Activated T-cell treated with anti-CD3 and anti-CD28 coated beads for 4 hours (primary cell): ENCODE data around the gene F8A3.
"Not testable (repeated sequence)": the region's sequence is repeated elsewhere in the genome, so short reads cannot be mapped to it uniquely, and the experiment has no call there.

Experiments
- DNase-seq: peaks from one replicate; pipeline ENCODE4 v3.0.0-alpha.2; 2020

F8A3 gene

GRCh38 chrX:155458471-155458870, at the start of gene F8A3:
F8A3 (minus strand) TSS chrX:155458620; CDS start chrX:155458600, 20 bp downstream.
- DNase-seq, result not testable (repeated sequence)

- DNase-seq, result no peak
Observed at GRCh38 chrX:155505296-155505695, 46.9 kb upstream of the F8A3 start.

- not testable (repeated sequence) for DNase-seq
Observed at GRCh38 chrX:155495134-155495533, 36.7 kb upstream of the F8A3 start.

- DNase-seq, result not testable (repeated sequence)
Observed at GRCh38 chrX:155491421-155491820, 33.0 kb upstream of the F8A3 start.

- DNase-seq, result not testable (repeated sequence)
Observed at GRCh38 chrX:155477136-155477535, 18.7 kb upstream of the F8A3 start.

GRCh38 chrX:155466269-155466938, 8.0 kb upstream of the F8A3 start:
- DNase-seq, result not testable (repeated sequence)

- not testable (repeated sequence) for DNase-seq
Observed at GRCh38 chrX:155460501-155460900, 2.1 kb upstream of the F8A3 start.

- DNase-seq, result not testable (repeated sequence)
Observed at GRCh38 chrX:155457761-155458447, 516 bp downstream of the F8A3 start.

GRCh38 chrX:155441097-155441496, 17.3 kb downstream of the F8A3 start:
- no peak for DNase-seq

- DNase-seq, result no peak
Observed at GRCh38 chrX:155435744-155436112, 22.7 kb downstream of the F8A3 start.

GRCh38 chrX:155434906-155435743, 23.3 kb downstream of the F8A3 start:
- no peak for DNase-seq

GRCh38 chrX:155417769-155418168, 40.7 kb downstream of the F8A3 start:
- DNase-seq, result no peak
